ENCODE measurements around the gene RABAC1. TPM values are rescaled to one million over a fixed set of nuclear protein-coding genes. Genes with fewer than 3 reads are reported as not detected.

RABAC1 gene
- total RNA-seq, 1 experiment from 2014 or later = 94.0 TPM

DNA sequence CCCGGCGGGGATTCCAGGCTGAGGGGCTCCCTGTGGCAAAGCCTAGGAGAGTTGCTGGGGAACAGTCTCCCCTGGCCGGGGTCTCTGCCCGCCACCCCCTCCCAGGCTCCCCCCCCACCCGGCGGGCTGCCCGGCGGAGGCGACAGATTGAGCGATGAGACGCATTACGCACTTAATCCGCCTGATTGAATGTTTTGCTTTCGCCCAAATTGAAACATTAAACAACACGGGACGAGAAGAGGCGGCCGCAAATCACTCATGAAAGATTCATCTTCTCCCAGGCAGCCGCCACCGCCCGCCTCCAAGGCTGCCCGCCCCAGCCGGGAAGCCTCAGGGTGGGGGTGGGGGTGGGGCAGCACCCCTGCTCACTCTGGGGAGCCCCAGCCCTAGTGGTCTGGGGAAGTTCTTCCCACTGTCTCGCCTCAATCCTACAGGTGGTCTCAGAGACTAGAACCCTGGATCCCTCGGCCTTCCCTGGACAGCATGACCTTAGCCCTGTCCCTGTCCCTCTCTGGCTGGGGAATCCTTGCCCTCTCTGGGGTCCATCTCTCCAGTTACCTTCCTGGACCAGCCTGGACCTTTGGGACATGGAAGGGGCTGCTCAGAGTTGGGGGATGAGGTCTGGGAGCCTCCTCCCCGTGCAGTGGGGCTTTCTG is 23.2 kb downstream of the RABAC1 start:
- peaks cover 14% of the 10 kb centered on the region for H3K27me3 Mint-ChIP-seq (ENCODE audit: low read depth)
- no peak overlapping the region for H2BK12ac ChIP-seq (ENCODE audit: insufficient read length, low read depth, low read length)
- H3K9me3 Mint-ChIP-seq = no peaks in the 10 kb centered on the region; a peak in 1 of 5 replicates
- no peak overlapping the region for H2BK15ac ChIP-seq (ENCODE audit: low read depth, low read length)
- no peak for DNase-seq
- no peak overlapping the region for H3K4ac ChIP-seq (ENCODE audit: low read depth, low read length)
- no peak overlapping the region for H2BK120ac ChIP-seq (ENCODE audit: low read depth, low read length, poor library complexity, severe bottlenecking)
- H3K36me3 Mint-ChIP-seq (ENCODE audit: insufficient read depth in 1 of 3, low read depth in 3 of 3) = no peaks in the 10 kb centered on the region
- H3K23ac ChIP-seq (ENCODE audit: insufficient read length, low read depth, low read length) = no peak overlapping the region
- no peak overlapping the region for H3K14ac ChIP-seq (ENCODE audit: insufficient read depth, low read length)
- no peak overlapping the region for H2BK5ac ChIP-seq (ENCODE audit: insufficient read length, low read length)
- H2AFZ ChIP-seq (ENCODE audit: low read length) = no peak overlapping the region
- H3K4me1 Mint-ChIP-seq = peaks cover 20 to 45% of the 10 kb centered on the region in 2 experiments
- no peaks in the 10 kb centered on the region for H3K79me1 ChIP-seq (ENCODE audit: insufficient read depth, low read depth, low read length, poor library complexity, severe bottlenecking)
- H3K18ac ChIP-seq (ENCODE audit: insufficient read length, low read depth, low read length) = no peak overlapping the region
- peaks cover 58% of the 10 kb centered on the region; the same call in 1 of the 2 replicates for H3K27me3 ChIP-seq (ENCODE audit: insufficient read depth, low read length)
- no peak overlapping the region for H2AK5ac ChIP-seq (ENCODE audit: insufficient read length, low read length)
- no peak overlapping the region for H3K4me3 Mint-ChIP-seq
- no peak overlapping the region for H3K27ac ChIP-seq (ENCODE audit: insufficient read length, low read depth, low read length)
- no peaks in the 10 kb centered on the region for H3K9me3 ChIP-seq (ENCODE audit: control insufficient read depth, low read depth, low read length)
- TF ChIP-seq, protein P1, sequence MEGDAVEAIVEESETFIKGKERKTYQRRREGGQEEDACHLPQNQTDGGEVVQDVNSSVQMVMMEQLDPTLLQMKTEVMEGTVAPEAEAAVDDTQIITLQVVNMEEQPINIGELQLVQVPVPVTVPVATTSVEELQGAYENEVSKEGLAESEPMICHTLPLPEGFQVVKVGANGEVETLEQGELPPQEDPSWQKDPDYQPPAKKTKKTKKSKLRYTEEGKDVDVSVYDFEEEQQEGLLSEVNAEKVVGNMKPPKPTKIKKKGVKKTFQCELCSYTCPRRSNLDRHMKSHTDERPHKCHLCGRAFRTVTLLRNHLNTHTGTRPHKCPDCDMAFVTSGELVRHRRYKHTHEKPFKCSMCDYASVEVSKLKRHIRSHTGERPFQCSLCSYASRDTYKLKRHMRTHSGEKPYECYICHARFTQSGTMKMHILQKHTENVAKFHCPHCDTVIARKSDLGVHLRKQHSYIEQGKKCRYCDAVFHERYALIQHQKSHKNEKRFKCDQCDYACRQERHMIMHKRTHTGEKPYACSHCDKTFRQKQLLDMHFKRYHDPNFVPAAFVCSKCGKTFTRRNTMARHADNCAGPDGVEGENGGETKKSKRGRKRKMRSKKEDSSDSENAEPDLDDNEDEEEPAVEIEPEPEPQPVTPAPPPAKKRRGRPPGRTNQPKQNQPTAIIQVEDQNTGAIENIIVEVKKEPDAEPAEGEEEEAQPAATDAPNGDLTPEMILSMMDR (conservative IDR thresholded peaks at IDR 0.05) = no peak
- H4K20me1 ChIP-seq (ENCODE audit: control insufficient read depth, insufficient read depth, insufficient read length) = no peaks in the 10 kb centered on the region
- H3K9ac ChIP-seq (ENCODE audit: extremely low read depth, insufficient read length, low read length) = no peak overlapping the region
- H4K5ac ChIP-seq (ENCODE audit: insufficient read length, low read depth, low read length) = no peak overlapping the region
- no peaks in the 10 kb centered on the region for H3K79me2 ChIP-seq (ENCODE audit: insufficient read depth, low read length)
- H3T11ph ChIP-seq (ENCODE audit: low read length) = no peak overlapping the region
- H3K56ac ChIP-seq (ENCODE audit: insufficient read length, low read depth, low read length) = no peak overlapping the region
- peaks cover 4% of the 10 kb centered on the region for H3K23me2 ChIP-seq (ENCODE audit: insufficient read length, low read depth, low read length, poor library complexity, severe bottlenecking)
- H3K4me2 ChIP-seq (ENCODE audit: insufficient read depth, insufficient read length, low read length) = no peak overlapping the region
- no peak overlapping the region for H2BK20ac ChIP-seq (ENCODE audit: low read depth, low read length, poor library complexity, severe bottlenecking)
- no CpG with 5 or more reads among the region's 26 CpGs for WGBS (ENCODE audit: extremely low coverage, insufficient read length, low lambda C conversion rate)
- H3K4me1 ChIP-seq (ENCODE audit: insufficient read depth, low read length) = no peaks in the 10 kb centered on the region; the same call in 1 of the 2 replicates
- H4K8ac ChIP-seq (replicated peaks; ENCODE audit: insufficient read length, low read depth, low read length) = no peak overlapping the region
- H3K27ac Mint-ChIP-seq = no peak overlapping the region
- no peak overlapping the region for H4K91ac ChIP-seq (ENCODE audit: insufficient read length, low read depth, low read length)
